Loucy (cell line): ENCODE results near the gene SMIM38.

Experiments
- H2AFZ ChIP-seq: fragments of 200-600 bp; sonication (generic); 2 replicates; pipeline ENCODE4 v1.6.0; 2016; ENCODE audit warnings: antibody characterized with exemption, mild to moderate bottlenecking, low read length, moderate library complexity
- H3F3A ChIP-seq: fragments of 200-600 bp; 2 replicates; pipeline ENCODE4 v1.6.0; 2016; ENCODE audit warnings: antibody characterized with exemption, low read depth, mild to moderate bottlenecking
- H3K27me3 ChIP-seq: fragments of 200-600 bp; sonication (generic); 2 replicates; pipeline ENCODE4 v1.6.1; 2014; ENCODE audit warnings: low read length, mild to moderate bottlenecking; ENCODE audit not compliant: insufficient read depth, poor library complexity, severe bottlenecking
- H3K36me3 ChIP-seq: fragments of 200-600 bp; sonication (generic); 2 replicates; pipeline ENCODE4 v1.6.1; 2016; ENCODE audit warnings: low read length; ENCODE audit not compliant: insufficient read depth
- H3K4me1 ChIP-seq: fragments of 200-600 bp; sonication (generic); 2 replicates; pipeline ENCODE4 v1.5.1; 2014; ENCODE audit warnings: low read length, mild to moderate bottlenecking; ENCODE audit not compliant: insufficient read depth, poor library complexity, severe bottlenecking
- H3K4me2 ChIP-seq: fragments of 200-600 bp; sonication (generic); 2 replicates; pipeline ENCODE4 v1.6.0; 2014; ENCODE audit warnings: antibody characterized with exemption, low read length, low read depth, mild to moderate bottlenecking; ENCODE audit not compliant: poor library complexity, severe bottlenecking
- H3K4me3 ChIP-seq: fragments of 200-600 bp; sonication (generic); 2 replicates; pipeline ENCODE4 v1.5.1; 2014; ENCODE audit warnings: low read length, mild to moderate bottlenecking, mixed read lengths; ENCODE audit not compliant: poor library complexity, severe bottlenecking
- H3K79me2 ChIP-seq: fragments of 200-600 bp; sonication (generic); 2 replicates; pipeline ENCODE4 v1.6.1; 2014; ENCODE audit warnings: low read length; ENCODE audit not compliant: insufficient read depth
- H3K9ac ChIP-seq: fragments of 200-600 bp; sonication (generic); 2 replicates; pipeline ENCODE4 v1.6.0; 2014; ENCODE audit warnings: mild to moderate bottlenecking, low read depth, low read length, moderate library complexity; ENCODE audit not compliant: poor library complexity, severe bottlenecking
- H3K9me2 ChIP-seq: fragments of 200-600 bp; sonication (generic); replicated peaks from 2 replicates; pipeline ENCODE4 v1.6.1; 2016; ENCODE audit warnings: low read depth, low read length, mixed read lengths
- H3K9me3 ChIP-seq: fragments of 200-600 bp; sonication (generic); 2 replicates; pipeline ENCODE4 v1.6.1; 2014; ENCODE audit warnings: mild to moderate bottlenecking, antibody characterized with exemption, low read length, low read depth; ENCODE audit not compliant: insufficient read depth
- H4K20me1 ChIP-seq: fragments of 200-600 bp; sonication (generic); 2 replicates; pipeline ENCODE4 v1.6.0; 2014; ENCODE audit warnings: antibody characterized with exemption, low read length, mild to moderate bottlenecking; ENCODE audit not compliant: insufficient read depth, poor library complexity, severe bottlenecking
- CTCF ChIP-seq: fragments of 200-600 bp; sonication (generic); conservative IDR thresholded peaks from 2 replicates; pipeline ENCODE4 v1.5.1; 2014; ENCODE audit warnings: mild to moderate bottlenecking, antibody characterized with exemption, low read length
- EZH2phosphoT487 ChIP-seq: fragments of 200-600 bp; IDR thresholded peaks from 2 replicates; pipeline ENCODE4 v1.6.1; 2018; ENCODE audit warnings: antibody characterized with exemption, mild to moderate bottlenecking, moderate library complexity, borderline replicate concordance

SMIM38 gene

GRCh38 chr11:69125861-69126260 is 29.9 kb upstream of the SMIM38 start:
- H3K27me3 ChIP-seq: no peaks in the 10 kb centered on the region
- H2AFZ ChIP-seq: no peak overlapping the region
- H3K9ac ChIP-seq: no peak overlapping the region
- TF ChIP-seq EZH2phosphoT487 (no peak), CTCF (no peak)
- no peaks in the 10 kb centered on the region; the same call in 1 of the 2 replicates for H3K9me3 ChIP-seq
- H3K36me3 ChIP-seq: no peaks in the 10 kb centered on the region
- H3K9me2 ChIP-seq: no peaks in the 10 kb centered on the region
- no peaks in the 10 kb centered on the region for H3F3A ChIP-seq
- H3K79me2 ChIP-seq: no peaks in the 10 kb centered on the region
- no peaks in the 10 kb centered on the region for H4K20me1 ChIP-seq
- no peak overlapping the region for H3K4me3 ChIP-seq
- no peak overlapping the region for H3K4me2 ChIP-seq
- peaks cover 8% of the 10 kb centered on the region for H3K4me1 ChIP-seq

- H3K4me1 ChIP-seq: peaks cover 8% of the 10 kb centered on the region
- no peaks in the 10 kb centered on the region for H3F3A ChIP-seq
- TF ChIP-seq CTCF: no peak
- no peak for TF ChIP-seq EZH2phosphoT487
These were observed 29.4 kb upstream of the SMIM38 start for GRCh38 chr11:69126286-69126685.

GRCh38 chr11:69127081-69127850 is 28.5 kb upstream of the SMIM38 start:
- Histone ChIP-seq H3K4me1 (peaks cover 8% of the 10 kb centered on the region), H3K79me2 (no peaks in the 10 kb centered on the region), H4K20me1 (no peaks in the 10 kb centered on the region), H3K4me2 (no peak overlapping the region), H3K36me3 (no peaks in the 10 kb centered on the region), H3K27me3 (no peaks in the 10 kb centered on the region), H3K9me2 (no peaks in the 10 kb centered on the region), H3K9ac (no peak overlapping the region), H3F3A (no peaks in the 10 kb centered on the region), H3K4me3 (no peak overlapping the region), H3K9me3 (no peaks in the 10 kb centered on the region; the same call in 1 of the 2 replicates), H2AFZ (no peak overlapping the region)
- TF ChIP-seq CTCF (no peak), EZH2phosphoT487 (no peak)

More at GRCh38 chr11:69126286-69126685, 29.4 kb upstream of the SMIM38 start:
- Histone ChIP-seq H3K9me2 (no peaks in the 10 kb centered on the region), H3K9me3 (no peaks in the 10 kb centered on the region; the same call in 1 of the 2 replicates), H3K79me2 (no peaks in the 10 kb centered on the region), H3K4me2 (no peak overlapping the region), H3K27me3 (no peaks in the 10 kb centered on the region), H3K36me3 (no peaks in the 10 kb centered on the region), H3K4me3 (no peak overlapping the region), H3K9ac (no peak overlapping the region), H4K20me1 (no peaks in the 10 kb centered on the region), H2AFZ (no peak overlapping the region)
